HG02973 (cell line): ENCODE measurements around the gene PGM3.

Source experiments
- ATAC-seq: cut with Tn5 transposase; IDR thresholded peaks from one replicate; pipeline ENCODE4 v1.9.1; 2021; ENCODE audit warnings: moderate library complexity; ENCODE audit not compliant: unreplicated experiment

Gene PGM3

GRCh38 chr6:83185096-83185495 lies 8.0 kb downstream of the PGM3 start:
- no peak for ATAC-seq

- no peak for ATAC-seq
These were observed 9.8 kb downstream of the PGM3 start for GRCh38 chr6:83183082-83183828.

GRCh38 chr6:83182114-83182513 lies 11.0 kb downstream of the PGM3 start:
- ATAC-seq: no peak

GRCh38 chr6:83180426-83180950 lies 12.6 kb downstream of the PGM3 start:
- ATAC-seq: no peak

GRCh38 chr6:83176246-83176645 lies 16.8 kb downstream of the PGM3 start:
- no peak for ATAC-seq

- ATAC-seq: no peak
These were observed 23.6 kb downstream of the PGM3 start for GRCh38 chr6:83169511-83169910.

GRCh38 chr6:83169106-83169505 lies 24.0 kb downstream of the PGM3 start:
- ATAC-seq: no peak

GRCh38 chr6:83168556-83168955 lies 24.5 kb downstream of the PGM3 start:
- ATAC-seq: no peak

- ATAC-seq: no peak
These were observed 25.3 kb downstream of the PGM3 start for GRCh38 chr6:83167726-83168278.

GRCh38 chr6:83160167-83160566 lies 32.9 kb downstream of the PGM3 start:
- ATAC-seq: no peak

- no peak for ATAC-seq
These were observed 37.3 kb downstream of the PGM3 start for GRCh38 chr6:83155794-83156193.

GRCh38 chr6:83153883-83154521 lies 39.1 kb downstream of the PGM3 start:
- no peak for ATAC-seq

GRCh38 chr6:83152913-83153312 lies 40.2 kb downstream of the PGM3 start:
- ATAC-seq: no peak

GRCh38 chr6:83151114-83151513 lies 42.0 kb downstream of the PGM3 start:
- ATAC-seq: no peak

- no peak for ATAC-seq
These were observed 54.3 kb downstream of the PGM3 start for GRCh38 chr6:83138758-83139157.

- ATAC-seq: no peak
These were observed 54.8 kb downstream of the PGM3 start for GRCh38 chr6:83138118-83138722.

GRCh38 chr6:83132121-83132520 lies 60.9 kb downstream of the PGM3 start:
- ATAC-seq: no peak

- no peak for ATAC-seq
These were observed 65.1 kb downstream of the PGM3 start for GRCh38 chr6:83127976-83128375.

GRCh38 chr6:83127258-83127657 lies 65.8 kb downstream of the PGM3 start:
- no peak for ATAC-seq

- ATAC-seq: no peak
These were observed 66.3 kb downstream of the PGM3 start for GRCh38 chr6:83126807-83127206.

GRCh38 chr6:83126223-83126622 lies 66.8 kb downstream of the PGM3 start:
- ATAC-seq: no peak

GRCh38 chr6:83125425-83125824 lies 67.6 kb downstream of the PGM3 start:
- no peak for ATAC-seq
